ENCODE data around the gene TOM1L1.

Gene TOM1L1

DNA sequence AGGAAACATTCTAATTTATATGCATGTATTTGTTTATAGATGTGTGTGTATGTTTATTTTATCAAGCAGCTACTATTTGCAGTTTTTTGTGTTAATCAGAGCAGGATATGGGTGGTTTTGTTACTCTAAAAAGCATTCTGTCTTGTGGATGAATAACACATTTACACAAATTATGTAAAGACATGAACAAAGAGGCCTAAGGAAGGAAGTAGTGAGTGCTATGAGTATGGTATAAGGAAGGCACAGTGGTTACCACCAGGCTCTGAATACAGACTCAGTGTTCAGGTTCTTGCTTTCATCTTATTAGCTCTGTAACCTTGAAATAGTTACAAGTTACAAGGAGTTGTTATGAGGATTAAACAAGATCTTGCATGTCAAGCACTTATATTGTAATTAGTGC lies 101.8 kb downstream of the TOM1L1 start:
- no peak for DNase-seq

- no peak for DNase-seq
Observed at GRCh38 chr17:55004484-55004883, 103.8 kb downstream of the TOM1L1 start.

GRCh38 chr17:55005520-55005919 lies 104.9 kb downstream of the TOM1L1 start:
- DNase-seq, result no peak

Data from activated CD4-positive, alpha-beta T cell treated with anti-CD3 and anti-CD28 coated beads for 4 hours (primary cell).